Stimulated activated CD4-positive, alpha-beta T cell treated with anti-CD3 and anti-CD28 coated beads, Interleukin-1b, Interleukin-23, amount 100 ng/mL, for 48 hours (primary cell): ENCODE measurements around the gene RNASEH2B.

Experiments used
- DNase-seq: peaks from one replicate; pipeline ENCODE4 v3.0.0-alpha.2; 2020

The RNASEH2B gene

DNA sequence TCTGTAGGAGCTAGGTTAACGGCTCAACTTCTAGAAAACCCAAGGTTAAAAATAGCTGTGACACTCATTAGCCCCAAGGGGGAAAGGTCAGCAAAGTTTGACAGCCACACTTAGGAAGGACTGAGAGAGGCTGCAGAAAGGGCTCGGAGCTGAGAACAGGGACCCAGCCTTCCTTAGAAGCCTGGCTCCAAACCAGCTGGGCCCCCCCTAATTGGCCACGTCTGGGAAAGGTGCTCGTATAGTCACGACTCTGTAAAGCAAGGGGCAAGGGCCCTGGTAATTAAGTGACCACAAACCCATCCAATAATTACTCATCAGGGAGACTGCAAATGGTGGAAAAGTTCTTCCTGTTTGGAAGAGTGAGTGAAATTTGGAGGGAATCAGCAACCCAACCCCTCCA lies 90.5 kb downstream of the RNASEH2B start:
- DNase-seq: no peak

DNA sequence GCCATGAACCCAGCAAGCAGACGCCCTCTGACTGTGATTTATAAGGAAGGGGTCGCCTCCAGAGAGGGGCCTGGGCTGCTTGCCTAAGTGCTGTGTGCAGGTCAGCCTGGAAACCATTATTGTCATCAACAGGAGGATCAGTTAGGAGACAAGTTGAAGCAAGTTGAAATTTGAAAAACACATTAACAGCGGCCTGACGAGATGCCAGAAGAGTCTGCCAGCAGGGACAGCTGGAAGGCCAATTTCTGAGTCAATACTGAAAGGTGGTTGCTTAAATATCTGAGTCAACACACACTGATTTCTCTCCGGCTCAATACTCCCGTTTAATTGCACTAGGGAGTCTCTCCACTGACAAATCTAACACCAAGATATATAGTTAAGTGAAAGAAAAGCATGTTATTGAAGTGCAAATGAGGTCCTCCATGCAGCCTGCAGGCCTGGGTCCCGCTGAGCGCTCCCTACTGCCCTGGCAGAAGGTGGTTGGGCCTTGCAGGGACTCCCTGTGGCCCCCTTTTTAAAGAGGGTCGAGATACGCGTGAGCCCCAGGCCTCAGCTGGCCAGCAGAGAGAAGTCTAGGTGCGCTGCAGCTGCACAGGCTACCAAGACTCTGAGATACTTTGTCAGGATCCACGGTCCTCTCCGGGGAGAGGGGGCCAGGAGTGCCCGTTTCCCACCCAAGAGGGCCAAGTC lies 91.1 kb downstream of the RNASEH2B start:
- DNase-seq: no peak

DNA sequence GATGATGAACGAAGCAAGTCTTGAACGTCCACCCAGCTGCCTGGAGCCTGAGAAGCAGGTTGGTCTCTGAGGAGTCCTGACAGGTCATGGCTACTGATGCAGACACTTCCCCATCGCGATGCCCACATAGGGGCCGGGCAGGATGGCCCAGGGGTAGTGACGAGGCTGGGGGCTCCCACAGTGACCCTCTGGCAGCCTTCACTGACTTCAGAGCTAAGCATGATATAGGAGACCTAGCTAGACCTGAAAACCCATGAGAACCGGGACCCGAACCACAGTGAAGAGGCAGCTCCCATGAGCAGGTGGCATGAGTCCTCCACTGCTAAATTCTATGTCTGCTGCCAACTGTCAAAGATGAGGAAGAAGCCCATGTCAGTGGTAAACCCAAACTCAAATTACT lies 91.7 kb downstream of the RNASEH2B start:
- DNase-seq: no peak

DNA sequence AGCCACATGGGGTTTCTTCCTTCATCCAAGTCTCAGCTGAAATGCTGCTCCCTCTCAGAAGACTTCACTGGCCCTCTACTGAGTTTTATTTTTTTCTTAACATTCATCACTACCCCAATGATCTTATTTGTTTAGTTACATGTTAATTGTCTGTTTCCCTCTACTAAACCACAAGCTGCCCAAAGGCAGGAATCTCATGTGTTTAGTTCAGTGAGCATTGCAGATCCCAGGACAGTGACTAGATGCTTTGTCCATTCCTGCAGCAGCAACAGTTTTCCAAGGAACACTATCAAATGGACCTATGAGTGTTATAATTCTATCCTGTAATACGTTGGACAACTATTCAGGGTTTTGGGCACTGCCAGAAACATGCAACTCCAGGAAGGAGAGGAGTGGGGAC lies 93.1 kb downstream of the RNASEH2B start:
- no peak for DNase-seq

DNA sequence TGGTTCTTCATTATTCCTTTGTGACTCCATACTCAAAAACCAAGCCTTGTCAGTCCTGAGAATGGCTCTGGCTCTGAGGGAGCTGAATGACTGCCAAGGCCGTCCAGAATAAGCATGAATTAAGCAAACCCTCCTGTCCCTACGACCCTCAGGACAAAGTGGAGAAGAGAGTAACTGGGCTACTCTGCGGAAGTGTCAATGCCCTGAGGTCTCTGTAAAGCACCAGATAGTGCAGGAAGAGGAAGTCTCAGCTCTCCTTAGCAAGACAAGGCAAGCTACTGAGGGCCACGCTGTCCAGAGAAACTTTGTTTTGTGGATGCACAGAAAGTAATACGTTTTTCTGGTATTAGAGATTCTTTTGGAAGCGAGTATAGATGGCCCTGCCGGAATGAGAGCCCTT lies 94.1 kb downstream of the RNASEH2B start:
- no peak for DNase-seq

DNA sequence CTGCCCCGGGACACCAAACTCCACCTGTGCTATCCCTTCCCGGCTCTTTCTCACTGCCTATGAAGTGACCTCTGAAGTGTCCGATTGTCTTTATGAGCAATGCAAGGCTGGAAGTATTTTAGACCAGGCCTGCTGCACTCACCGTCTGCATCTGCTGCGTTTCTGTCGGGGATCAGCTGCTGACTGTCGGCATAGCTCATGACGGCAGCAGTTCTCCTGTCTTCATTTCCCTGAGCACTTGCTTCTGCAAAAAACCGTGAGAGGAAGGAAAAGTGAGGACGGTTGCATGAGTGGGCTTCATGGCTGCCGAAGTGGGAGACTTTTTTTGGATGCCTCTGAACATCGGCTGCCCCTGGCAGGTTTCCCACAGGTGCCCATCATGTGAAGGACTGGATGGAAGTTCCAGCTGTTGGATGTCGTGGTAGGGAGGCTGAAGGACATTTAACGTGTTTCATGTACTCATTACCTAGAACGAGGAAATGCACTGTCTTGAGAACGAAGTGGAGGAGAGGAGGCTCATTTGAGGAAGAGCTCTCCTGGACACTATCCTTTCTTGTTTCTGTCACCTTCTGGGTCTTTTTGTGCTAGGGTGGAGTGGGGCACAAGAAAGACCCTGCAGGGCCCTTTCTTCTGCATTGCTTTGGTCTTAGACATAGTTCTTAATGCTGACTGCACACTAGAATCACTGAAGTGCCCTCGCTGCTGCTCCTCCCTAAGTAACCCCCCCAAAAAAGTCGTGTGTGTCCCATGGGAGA lies 94.7 kb downstream of the RNASEH2B start:
- DNase-seq: no peak

DNA sequence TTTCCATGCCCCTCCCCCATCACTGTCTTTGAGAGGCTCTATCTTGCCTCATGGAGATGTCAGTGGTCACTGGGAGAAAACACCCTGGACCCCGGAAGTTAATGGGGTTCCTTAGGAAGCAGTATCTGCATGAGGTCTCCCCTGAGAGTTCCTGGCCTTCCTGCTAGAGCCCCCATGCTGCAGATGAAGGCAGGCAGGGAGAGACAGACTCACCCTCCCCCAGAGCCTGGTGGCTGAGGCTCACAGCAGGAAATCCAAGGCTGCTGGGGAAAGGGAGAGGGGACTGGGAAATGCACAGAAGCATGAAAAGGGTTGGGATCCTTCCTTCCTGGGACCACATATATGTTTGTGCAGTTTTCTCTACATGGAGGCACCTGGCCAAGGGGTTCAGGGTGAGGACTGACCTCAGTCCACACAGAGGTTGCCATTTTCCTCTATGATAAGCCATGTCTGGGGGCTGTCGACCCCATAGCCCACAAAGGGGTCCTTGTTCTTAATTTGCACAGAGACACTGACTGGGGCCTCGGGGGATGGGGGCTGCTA lies 95.4 kb downstream of the RNASEH2B start:
- DNase-seq: no peak

DNA sequence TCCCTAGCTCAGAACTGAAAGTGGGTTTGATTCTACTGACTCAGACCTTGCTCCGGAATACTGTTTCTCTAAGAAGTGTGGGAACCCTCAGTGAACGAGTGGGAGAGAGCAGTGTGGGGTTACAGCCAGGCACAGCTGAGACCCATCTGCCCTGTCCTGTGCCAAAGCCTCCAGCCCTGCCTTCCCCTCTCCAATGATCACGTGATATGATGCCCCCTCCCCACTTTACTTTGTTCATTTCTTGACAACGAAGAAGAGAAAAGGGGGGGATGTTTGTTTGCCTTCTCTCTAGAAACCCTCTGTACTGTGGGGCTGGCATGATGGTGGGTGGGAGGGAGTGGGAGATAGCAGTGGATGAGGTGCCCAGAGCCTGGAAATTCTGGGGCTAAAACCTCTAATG lies 96.0 kb downstream of the RNASEH2B start:
- DNase-seq: no peak
